NB4 (cell line): Measurements from ENCODE around the gene ZSCAN22.

ENCODE experiments used
- POLR2A ChIP-seq: IDR thresholded peaks from 2 replicates; pipeline ENCODE4 v1.6.1; 2011; ENCODE audit warnings: mild to moderate bottlenecking; ENCODE audit not compliant: insufficient read length; ENCODE audit errors: extremely low read depth
- TF ChIP-seq, protein P1 (sequence below): IDR thresholded peaks from one replicate; pipeline ENCODE4 v1.5.1; 2012; ENCODE audit warnings: low read depth, low read length
- TF ChIP-seq, protein P2 (sequence below): IDR thresholded peaks from 2 replicates; pipeline ENCODE4 v1.6.1; 2011; ENCODE audit warnings: low read depth, low read length

DNA sequence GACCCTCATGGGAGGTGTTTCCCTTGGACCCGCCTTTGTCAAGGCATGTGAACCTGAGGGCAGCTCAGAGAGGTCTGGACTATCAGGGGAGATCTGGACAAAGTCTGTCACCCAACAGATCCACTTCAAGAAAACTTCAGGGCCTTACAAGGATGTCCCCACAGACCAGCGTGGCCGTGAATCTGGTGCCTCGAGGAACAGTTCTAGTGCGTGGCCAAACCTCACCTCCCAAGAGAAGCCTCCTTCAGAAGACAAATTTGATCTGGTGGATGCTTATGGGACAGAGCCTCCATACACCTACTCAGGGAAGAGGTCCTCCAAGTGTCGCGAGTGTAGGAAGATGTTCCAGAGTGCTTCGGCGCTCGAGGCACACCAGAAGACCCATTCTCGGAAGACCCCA is 11.5 kb downstream of the ZSCAN22 start:
- no peak for TF ChIP-seq POLR2A
- TF ChIP-seq, protein P1, sequence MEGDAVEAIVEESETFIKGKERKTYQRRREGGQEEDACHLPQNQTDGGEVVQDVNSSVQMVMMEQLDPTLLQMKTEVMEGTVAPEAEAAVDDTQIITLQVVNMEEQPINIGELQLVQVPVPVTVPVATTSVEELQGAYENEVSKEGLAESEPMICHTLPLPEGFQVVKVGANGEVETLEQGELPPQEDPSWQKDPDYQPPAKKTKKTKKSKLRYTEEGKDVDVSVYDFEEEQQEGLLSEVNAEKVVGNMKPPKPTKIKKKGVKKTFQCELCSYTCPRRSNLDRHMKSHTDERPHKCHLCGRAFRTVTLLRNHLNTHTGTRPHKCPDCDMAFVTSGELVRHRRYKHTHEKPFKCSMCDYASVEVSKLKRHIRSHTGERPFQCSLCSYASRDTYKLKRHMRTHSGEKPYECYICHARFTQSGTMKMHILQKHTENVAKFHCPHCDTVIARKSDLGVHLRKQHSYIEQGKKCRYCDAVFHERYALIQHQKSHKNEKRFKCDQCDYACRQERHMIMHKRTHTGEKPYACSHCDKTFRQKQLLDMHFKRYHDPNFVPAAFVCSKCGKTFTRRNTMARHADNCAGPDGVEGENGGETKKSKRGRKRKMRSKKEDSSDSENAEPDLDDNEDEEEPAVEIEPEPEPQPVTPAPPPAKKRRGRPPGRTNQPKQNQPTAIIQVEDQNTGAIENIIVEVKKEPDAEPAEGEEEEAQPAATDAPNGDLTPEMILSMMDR = no peak
- TF ChIP-seq, protein P2, sequence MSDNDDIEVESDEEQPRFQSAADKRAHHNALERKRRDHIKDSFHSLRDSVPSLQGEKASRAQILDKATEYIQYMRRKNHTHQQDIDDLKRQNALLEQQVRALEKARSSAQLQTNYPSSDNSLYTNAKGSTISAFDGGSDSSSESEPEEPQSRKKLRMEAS = no peak
